Skeletal muscle tissue (tissue), 4 donors: ENCODE measurements around the gene LSM14B. TPM values are rescaled to one million over a fixed set of nuclear protein-coding genes. Genes with fewer than 3 reads are reported as not detected.
A peak's percentile ranks its signal among the peaks of the same experiment; 100 is the strongest.

Experiments used
- H3K27ac ChIP-seq: one replicate; pipeline ENCODE4 v1.7.0; 2013; ENCODE audit warnings: mild to moderate bottlenecking, low read depth, low read length, inconsistent platforms
- H3K27me3 ChIP-seq, 3 donors: one replicate each; pipeline ENCODE4 v1.7.0; 2013; ENCODE audit warnings: low read length in 3 of 3; ENCODE audit not compliant: control insufficient read depth in 3 of 3, insufficient read depth in 3 of 3
- H3K36me3 ChIP-seq, 3 donors: one replicate each; pipeline ENCODE4 v1.7.0; 2013; ENCODE audit warnings: low read length in 3 of 3; ENCODE audit not compliant: control insufficient read depth in 3 of 3, insufficient read depth in 3 of 3
- H3K4me1 ChIP-seq, 3 donors: one replicate each; pipeline ENCODE4 v1.7.0; 2013; ENCODE audit warnings: low read length in 3 of 3, mild to moderate bottlenecking in 3 of 3; ENCODE audit not compliant: control insufficient read depth in 3 of 3, insufficient read depth in 3 of 3
- H3K4me3 ChIP-seq, 3 donors: one replicate each; pipeline ENCODE4 v1.7.0; 2013; ENCODE audit warnings: low read length in 3 of 3
- H3K9ac ChIP-seq, 3 donors: one replicate each; pipeline ENCODE4 v1.7.0; 2013; ENCODE audit warnings: low read length in 3 of 3, mild to moderate bottlenecking in 3 of 3, moderate library complexity in 2 of 3, low read depth in 1 of 3
- H3K9me3 ChIP-seq, 3 donors: one replicate each; pipeline ENCODE4 v1.7.0; 2013; ENCODE audit warnings: low read length in 3 of 3; ENCODE audit not compliant: control insufficient read depth in 3 of 3
- total RNA-seq: library from RNA; depleted of rRNA; stranded (reverse); fragments of >200 nt; gene quantifications from one replicate; pipeline ENCODE4 v1.2.3, GENCODE V29; 2014
- donor health status: Osteomylitis.

LSM14B gene
- total RNA-seq, 1 donor from 2014 or later, result 53.8 TPM

DNA sequence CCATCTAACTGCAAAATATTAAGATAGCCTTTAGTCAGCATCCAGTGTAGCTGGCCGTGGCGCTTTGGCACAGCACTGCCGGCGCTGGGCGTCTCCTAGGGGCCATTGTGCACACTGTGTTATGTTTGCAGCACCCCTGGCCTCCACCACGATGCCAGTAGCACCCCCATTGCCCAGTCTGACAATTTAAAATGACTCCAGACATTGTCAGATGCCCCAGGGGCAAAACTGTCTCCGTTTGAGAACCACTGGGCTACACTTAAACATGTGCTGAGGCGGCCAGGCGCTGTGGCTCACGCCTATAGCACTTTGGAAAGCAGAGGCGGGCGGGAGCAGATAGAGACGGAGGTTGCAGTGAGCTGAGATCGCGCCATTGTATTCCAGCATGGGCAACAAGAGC is 54.6 kb downstream of the LSM14B start:
- Histone ChIP-seq H3K4me3 (no peak overlapping the region), H3K9ac (no peak overlapping the region), H3K9me3 (no peaks in the 10 kb centered on the region), H3K27ac (no peak overlapping the region), H3K4me1 (peaks cover 0 to 3% (median 1%) of the 10 kb centered on the region in 3 donors), H3K36me3 (peaks cover 20 to 29% (median 21%) of the 10 kb centered on the region in 3 donors), H3K27me3 (no peaks in the 10 kb centered on the region)

DNA sequence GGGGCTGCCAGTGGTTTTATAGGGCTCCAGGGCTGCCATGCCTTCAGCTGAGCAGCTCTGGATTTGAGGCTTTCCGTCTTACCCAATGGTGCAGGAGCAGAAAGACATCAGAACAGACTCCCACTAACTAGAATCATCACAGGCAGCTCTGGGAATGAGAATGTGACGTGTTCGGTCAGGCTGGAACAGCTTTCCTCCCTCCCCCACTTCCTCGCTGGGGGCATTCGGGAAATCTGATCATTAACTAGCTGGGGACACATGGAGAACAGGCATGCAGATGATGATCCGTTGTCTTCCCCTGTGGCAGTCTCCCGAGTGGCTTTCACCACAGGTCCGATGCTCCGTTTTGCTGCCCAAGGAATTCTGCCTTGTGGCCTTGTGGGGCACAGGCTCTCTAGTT is 55.0 kb downstream of the LSM14B start:
- Histone ChIP-seq H3K36me3 (peaks cover 20 to 29% (median 21%) of the 10 kb centered on the region in 3 donors), H3K27ac (no peak overlapping the region), H3K9me3 (no peaks in the 10 kb centered on the region), H3K4me1 (peaks cover 2 to 6% (median 6%) of the 10 kb centered on the region in 3 donors), H3K27me3 (no peaks in the 10 kb centered on the region), H3K9ac (no peak overlapping the region), H3K4me3 (no peak overlapping the region)

DNA sequence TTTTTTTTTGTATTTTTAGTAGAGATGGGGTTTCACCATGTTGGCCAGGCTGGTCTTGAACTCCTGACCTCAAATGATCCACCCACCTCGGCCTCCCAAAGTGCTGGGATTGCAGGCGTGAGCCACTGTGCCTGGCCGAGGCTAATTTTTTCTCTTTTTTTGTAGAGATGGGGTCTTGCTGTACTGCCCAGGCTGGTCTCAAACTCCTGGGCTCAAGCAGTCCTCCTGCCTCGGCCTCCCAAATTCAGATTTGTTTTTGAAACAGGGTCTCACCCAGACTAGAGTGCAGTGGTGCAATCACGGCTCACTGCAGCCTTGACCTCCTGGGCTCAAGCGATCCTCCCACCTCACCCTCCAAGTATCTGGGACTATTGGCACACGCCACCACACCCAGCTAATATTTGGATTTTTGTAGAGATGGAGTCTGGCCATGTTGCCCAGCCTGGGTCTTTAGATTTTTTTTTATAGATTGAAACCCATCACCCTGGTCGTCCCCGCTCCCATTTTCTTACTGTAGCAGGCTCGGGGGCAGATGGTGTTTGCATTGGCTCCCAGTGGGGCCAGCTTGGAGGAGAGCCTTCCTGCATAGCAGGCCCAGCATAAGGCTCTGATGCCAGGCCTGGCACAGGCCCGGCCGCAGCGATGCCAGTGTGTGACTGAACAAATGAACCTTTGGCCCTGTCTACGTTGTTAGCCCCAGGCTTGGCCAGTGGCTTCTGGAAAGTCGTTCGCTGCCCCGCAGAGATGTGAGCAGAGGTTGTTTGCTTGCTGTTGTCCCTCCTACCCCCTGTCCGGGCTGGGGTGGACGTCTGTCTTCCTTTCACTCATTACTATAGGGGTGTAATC is 56.3 kb downstream of the LSM14B start:
- H3K4me3 ChIP-seq, result no peak overlapping the region
- H3K27ac ChIP-seq, result no peak overlapping the region
- peaks cover 20 to 29% (median 23%) of the 10 kb centered on the region in 3 donors for H3K36me3 ChIP-seq
- peaks cover 7 to 13% (median 9%) of the 10 kb centered on the region in 3 donors for H3K4me1 ChIP-seq
- no peak overlapping the region for H3K9ac ChIP-seq
- H3K27me3 ChIP-seq, result no peaks in the 10 kb centered on the region
- no peaks in the 10 kb centered on the region for H3K9me3 ChIP-seq

DNA sequence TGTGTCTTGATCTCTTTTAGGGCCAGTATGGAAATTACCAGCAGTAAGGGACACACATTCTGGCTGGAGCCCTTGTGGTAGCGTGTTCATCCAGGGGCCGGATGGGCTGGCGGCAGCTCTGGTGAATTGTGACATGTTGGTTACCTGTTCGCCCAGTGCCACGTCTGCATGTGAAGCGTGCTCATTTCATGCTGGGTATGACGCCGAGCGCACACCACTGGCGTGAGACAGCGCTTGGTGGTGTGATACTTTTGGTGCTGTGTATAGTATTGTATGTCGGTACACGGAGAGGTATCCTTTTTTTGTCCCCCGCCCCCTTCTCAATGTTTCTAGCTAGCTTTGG is 56.9 kb downstream of the LSM14B start:
- H3K4me3 ChIP-seq, result no peak overlapping the region
- peaks cover 10 to 18% (median 13%) of the 10 kb centered on the region in 3 donors for H3K4me1 ChIP-seq
- peaks cover 20 to 29% (median 20%) of the 10 kb centered on the region in 3 donors for H3K36me3 ChIP-seq
- no peak overlapping the region for H3K9ac ChIP-seq
- no peak overlapping the region for H3K27ac ChIP-seq
- no peaks in the 10 kb centered on the region for H3K27me3 ChIP-seq
- no peaks in the 10 kb centered on the region for H3K9me3 ChIP-seq

DNA sequence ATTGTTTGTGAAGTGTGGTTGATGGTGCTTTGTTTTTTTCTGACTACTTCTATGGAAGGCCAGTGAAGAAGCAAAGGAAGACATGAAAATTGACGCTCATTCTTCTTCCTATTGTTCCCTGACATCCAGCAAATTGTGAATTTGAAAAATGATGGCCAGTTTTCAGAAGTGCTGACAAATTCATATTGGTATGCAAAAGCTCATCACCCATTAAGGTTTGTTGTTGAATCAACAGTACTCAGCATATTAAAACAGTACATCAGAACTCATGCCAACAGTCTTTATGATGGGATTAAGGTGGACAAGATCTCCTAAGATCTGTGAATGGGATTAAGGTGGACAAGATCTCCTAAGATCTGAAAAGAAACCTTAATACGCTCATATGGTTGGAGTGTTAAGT is 59.5 kb downstream of the LSM14B start:
- Histone ChIP-seq H3K36me3 (peaks cover 7 to 12% (median 11%) of the 10 kb centered on the region in 3 donors), H3K9ac (peak overlapping the region in 2 of 3 donors; percentile 97 to 99), H3K27ac (no peak overlapping the region), H3K4me1 (peaks cover 14 to 24% (median 17%) of the 10 kb centered on the region in 3 donors), H3K4me3 (peak overlapping the region; percentile 94 to 95 (median 94)), H3K27me3 (no peaks in the 10 kb centered on the region), H3K9me3 (no peaks in the 10 kb centered on the region)

- H3K4me1 ChIP-seq, result peaks cover 14 to 24% (median 22%) of the 10 kb centered on the region in 3 donors
Measured at GRCh38 chr20:62182469-62183425, 60.5 kb downstream of the LSM14B start, which contains the start of gene MTG2. TSS of gene MTG2 (plus strand) at chr20:62183028. CDS start at chr20:62193421, 10,393 bp downstream.

GRCh38 chr20:62183426-62184142 is 61.3 kb downstream of the LSM14B start:
- Histone ChIP-seq H3K36me3 (peaks cover 6 to 10% (median 7%) of the 10 kb centered on the region in 3 donors), H3K9ac (peak overlapping the region; percentile 97 to 99 (median 98)), H3K27me3 (no peaks in the 10 kb centered on the region), H3K4me1 (peaks cover 14 to 24% (median 22%) of the 10 kb centered on the region in 3 donors), H3K27ac (peak overlapping the region; percentile 95), H3K9me3 (no peaks in the 10 kb centered on the region), H3K4me3 (peak overlapping the region; percentile 94 to 95 (median 94))

More at GRCh38 chr20:62182469-62183425, 60.5 kb downstream of the LSM14B start, which contains the start of gene MTG2:
- Histone ChIP-seq H3K4me3 (peak within 1 kb of the TSS; percentile 94 to 95 (median 94)), H3K9ac (peak within 1 kb of the TSS; percentile 97 to 99 (median 98)), H3K9me3 (no peaks in the 10 kb centered on the region), H3K27me3 (no peaks in the 10 kb centered on the region), H3K36me3 (peaks cover 6 to 10% (median 7%) of the 10 kb centered on the region in 3 donors), H3K27ac (peak within 1 kb of the TSS; percentile 95)
